ENCODE data around the gene AMZ1.
A peak's percentile ranks its signal among the peaks of the same experiment; 100 is the strongest.
"Not testable (repeated sequence)": the region's sequence is repeated elsewhere in the genome, so short reads cannot be mapped to it uniquely, and the experiment has no call there.

AMZ1 gene

GRCh38 chr7:2667843-2668242 is 20.2 kb upstream of the AMZ1 start:
- DNase-seq (ENCODE audit: low read depth in 2 of 2) = no peak

- DNase-seq (ENCODE audit: low read depth in 2 of 2) = no peak
Observed at GRCh38 chr7:2668401-2668800, 19.6 kb upstream of the AMZ1 start.

- DNase-seq (ENCODE audit: low read depth in 2 of 2) = no peak
Observed at GRCh38 chr7:2670171-2670570, 17.8 kb upstream of the AMZ1 start.

GRCh38 chr7:2670720-2671391 is 17.1 kb upstream of the AMZ1 start:
- peak; percentile 50 to 62 for DNase-seq (ENCODE audit: low read depth in 2 of 2)

GRCh38 chr7:2673214-2673613 is 14.8 kb upstream of the AMZ1 start:
- not testable (repeated sequence) for DNase-seq (ENCODE audit: low read depth in 2 of 2)

- DNase-seq (ENCODE audit: low read depth in 2 of 2) = no peak
Observed at GRCh38 chr7:2673934-2674333, 14.1 kb upstream of the AMZ1 start.

GRCh38 chr7:2675256-2675764 is 12.7 kb upstream of the AMZ1 start:
- no peak for DNase-seq (ENCODE audit: low read depth in 2 of 2)

GRCh38 chr7:2676576-2676975 is 11.4 kb upstream of the AMZ1 start:
- not testable (repeated sequence) for DNase-seq (ENCODE audit: low read depth in 2 of 2)

- not testable (repeated sequence) for DNase-seq (ENCODE audit: low read depth in 2 of 2)
Observed at GRCh38 chr7:2678454-2678853, 9.5 kb upstream of the AMZ1 start.

- DNase-seq (ENCODE audit: low read depth in 2 of 2) = not testable (repeated sequence)
Observed at GRCh38 chr7:2679135-2680127, 8.6 kb upstream of the AMZ1 start.

GRCh38 chr7:2680256-2680655 is 7.7 kb upstream of the AMZ1 start:
- DNase-seq (ENCODE audit: low read depth in 2 of 2) = no peak

GRCh38 chr7:2680792-2681490 is 7.1 kb upstream of the AMZ1 start:
- peak; percentile 37 to 50 for DNase-seq (ENCODE audit: low read depth in 2 of 2)

GRCh38 chr7:2681929-2682799 is 5.8 kb upstream of the AMZ1 start:
- no peak for DNase-seq (ENCODE audit: low read depth in 2 of 2)

GRCh38 chr7:2684501-2684900 is 3.5 kb upstream of the AMZ1 start:
- no peak for DNase-seq (ENCODE audit: low read depth in 2 of 2)

- DNase-seq (ENCODE audit: low read depth in 2 of 2) = no peak
Observed at GRCh38 chr7:2686101-2686500, 1.9 kb upstream of the AMZ1 start.

- no peak for DNase-seq (ENCODE audit: low read depth in 2 of 2)
Observed at GRCh38 chr7:2687338-2687869, 598 bp upstream of the AMZ1 start.

- no peak for DNase-seq (ENCODE audit: low read depth in 2 of 2)
Observed at GRCh38 chr7:2688409-2689342, 674 bp downstream of the AMZ1 start.

- DNase-seq (ENCODE audit: low read depth in 2 of 2) = no peak
Observed at GRCh38 chr7:2689343-2689847, 1.4 kb downstream of the AMZ1 start.

GRCh38 chr7:2689951-2690705 is 2.1 kb downstream of the AMZ1 start:
- DNase-seq (ENCODE audit: low read depth in 2 of 2) = no peak
